Measurements from ENCODE around the gene GALNT7.

DNA sequence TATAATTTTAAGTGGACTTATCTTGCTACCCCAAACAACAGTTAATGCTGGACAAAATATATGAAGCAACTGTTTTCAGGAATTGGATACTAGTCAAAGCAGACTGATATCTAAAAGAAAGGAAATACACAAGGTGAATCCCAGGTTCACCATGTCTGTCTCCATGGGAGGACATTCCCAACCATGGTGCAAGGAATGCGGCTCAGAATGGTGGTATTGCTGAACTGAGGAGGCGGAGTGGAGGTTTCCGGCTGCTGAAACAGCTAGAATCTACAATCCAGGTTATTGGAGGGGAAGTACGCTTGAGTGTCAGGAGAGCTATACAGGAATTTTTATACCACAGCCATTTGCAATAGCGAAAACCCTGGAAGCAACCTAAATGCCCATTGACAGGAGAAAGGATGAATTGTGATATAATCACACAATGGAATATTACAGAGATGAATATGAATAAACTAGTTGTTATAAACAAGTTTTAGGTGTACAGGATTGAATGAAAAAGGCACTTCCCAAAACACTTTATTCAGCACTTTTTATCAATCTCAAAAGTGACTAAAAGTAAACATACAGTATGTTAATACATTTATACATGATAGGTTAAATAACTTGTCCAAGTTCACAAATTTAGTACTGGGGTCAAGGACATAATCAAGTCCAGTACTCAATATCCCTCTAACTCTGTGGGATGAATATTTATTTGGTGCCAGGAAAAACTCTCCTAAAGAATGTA, 156.6 kb downstream of the GALNT7 start:
- TF ChIP-seq TEAD4 (IDR thresholded peaks at IDR 0.05; ENCODE audit: borderline replicate concordance, insufficient read depth) (no peak), NRF1 (IDR thresholded peaks at IDR 0.05; ENCODE audit: low read depth, low read length) (no peak), CHD2 (IDR thresholded peaks at IDR 0.05; ENCODE audit: low read length, partially characterized antibody) (no peak), SMC3 (IDR thresholded peaks at IDR 0.05; ENCODE audit: low read depth, low read length) (no peak), ZBTB33 (IDR thresholded peaks at IDR 0.05; ENCODE audit: borderline replicate concordance, low read depth) (no peak), POLR2AphosphoS5 (IDR thresholded peaks at IDR 0.05; ENCODE audit: low read depth, low read length) (no peak), FOXJ3 (CRISPR knock-in tag; IDR thresholded peaks at IDR 0.05) (no peak)
- TF ChIP-seq, protein P1, sequence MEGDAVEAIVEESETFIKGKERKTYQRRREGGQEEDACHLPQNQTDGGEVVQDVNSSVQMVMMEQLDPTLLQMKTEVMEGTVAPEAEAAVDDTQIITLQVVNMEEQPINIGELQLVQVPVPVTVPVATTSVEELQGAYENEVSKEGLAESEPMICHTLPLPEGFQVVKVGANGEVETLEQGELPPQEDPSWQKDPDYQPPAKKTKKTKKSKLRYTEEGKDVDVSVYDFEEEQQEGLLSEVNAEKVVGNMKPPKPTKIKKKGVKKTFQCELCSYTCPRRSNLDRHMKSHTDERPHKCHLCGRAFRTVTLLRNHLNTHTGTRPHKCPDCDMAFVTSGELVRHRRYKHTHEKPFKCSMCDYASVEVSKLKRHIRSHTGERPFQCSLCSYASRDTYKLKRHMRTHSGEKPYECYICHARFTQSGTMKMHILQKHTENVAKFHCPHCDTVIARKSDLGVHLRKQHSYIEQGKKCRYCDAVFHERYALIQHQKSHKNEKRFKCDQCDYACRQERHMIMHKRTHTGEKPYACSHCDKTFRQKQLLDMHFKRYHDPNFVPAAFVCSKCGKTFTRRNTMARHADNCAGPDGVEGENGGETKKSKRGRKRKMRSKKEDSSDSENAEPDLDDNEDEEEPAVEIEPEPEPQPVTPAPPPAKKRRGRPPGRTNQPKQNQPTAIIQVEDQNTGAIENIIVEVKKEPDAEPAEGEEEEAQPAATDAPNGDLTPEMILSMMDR (IDR thresholded peaks at IDR 0.05): no peak
- TF ChIP-seq, protein P2, sequence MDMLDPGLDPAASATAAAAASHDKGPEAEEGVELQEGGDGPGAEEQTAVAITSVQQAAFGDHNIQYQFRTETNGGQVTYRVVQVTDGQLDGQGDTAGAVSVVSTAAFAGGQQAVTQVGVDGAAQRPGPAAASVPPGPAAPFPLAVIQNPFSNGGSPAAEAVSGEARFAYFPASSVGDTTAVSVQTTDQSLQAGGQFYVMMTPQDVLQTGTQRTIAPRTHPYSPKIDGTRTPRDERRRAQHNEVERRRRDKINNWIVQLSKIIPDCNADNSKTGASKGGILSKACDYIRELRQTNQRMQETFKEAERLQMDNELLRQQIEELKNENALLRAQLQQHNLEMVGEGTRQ (IDR thresholded peaks at IDR 0.05; ENCODE audit: borderline replicate concordance, low read depth, low read length): no peak
